GM19043 (cell line): ENCODE data around the gene POLR2A.

Experiments
- ATAC-seq: cut with Tn5 transposase; IDR thresholded peaks from one replicate; pipeline ENCODE4 v1.9.1; 2021; ENCODE audit warnings: low read depth; ENCODE audit not compliant: unreplicated experiment

The POLR2A gene

GRCh38 chr17:7501729-7502128 is 17.6 kb downstream of the POLR2A start:
- ATAC-seq = no peak

- no peak for ATAC-seq
These were observed 18.1 kb downstream of the POLR2A start for GRCh38 chr17:7502171-7502847.

- no peak for ATAC-seq
These were observed 18.8 kb downstream of the POLR2A start for GRCh38 chr17:7502987-7503386.

- ATAC-seq = no peak
These were observed 19.4 kb downstream of the POLR2A start for GRCh38 chr17:7503521-7503920.

- ATAC-seq = no peak
These were observed 24.0 kb downstream of the POLR2A start for GRCh38 chr17:7508145-7508544.

GRCh38 chr17:7508846-7509245 is 24.7 kb downstream of the POLR2A start:
- no peak for ATAC-seq

- ATAC-seq = no peak
These were observed 25.8 kb downstream of the POLR2A start for GRCh38 chr17:7509937-7510336.

- ATAC-seq = no peak
These were observed 26.9 kb downstream of the POLR2A start for GRCh38 chr17:7511108-7511507.

GRCh38 chr17:7512105-7512504 is 27.9 kb downstream of the POLR2A start:
- ATAC-seq = no peak

- ATAC-seq = no peak
These were observed 28.8 kb downstream of the POLR2A start for GRCh38 chr17:7512824-7513540.

- ATAC-seq = no peak
These were observed 29.8 kb downstream of the POLR2A start for GRCh38 chr17:7513850-7514419.

GRCh38 chr17:7515911-7516610 is 31.9 kb downstream of the POLR2A start:
- no peak for ATAC-seq

GRCh38 chr17:7523033-7523432 is 38.9 kb downstream of the POLR2A start:
- ATAC-seq = no peak

GRCh38 chr17:7528842-7529241 is 44.7 kb downstream of the POLR2A start:
- no peak for ATAC-seq

GRCh38 chr17:7530023-7530900 is 46.1 kb downstream of the POLR2A start:
- ATAC-seq = no peak

GRCh38 chr17:7538050-7538449 is 53.9 kb downstream of the POLR2A start:
- ATAC-seq = no peak

- ATAC-seq = no peak
These were observed 54.9 kb downstream of the POLR2A start for GRCh38 chr17:7538891-7539545.

- no peak for ATAC-seq
These were observed 57.0 kb downstream of the POLR2A start for GRCh38 chr17:7541074-7541621.

- no peak for ATAC-seq
These were observed 60.7 kb downstream of the POLR2A start for GRCh38 chr17:7544911-7545310.
